Nephron progenitor cell (in vitro differentiated cells): Measurements from ENCODE around the gene TMEM169.

Experiments
- DNase-seq: peaks from one replicate; pipeline ENCODE4 v3.0.0; 2021
- H3K27ac Mint-ChIP-seq: 2 replicates; pipeline ENCODE4 v1.8.0; 2021; ENCODE audit warnings: mild to moderate bottlenecking, moderate library complexity, mixed read lengths
- H3K27me3 Mint-ChIP-seq: 2 replicates; pipeline ENCODE4 v1.8.0; 2021; ENCODE audit warnings: mild to moderate bottlenecking, low read depth, mixed read lengths; ENCODE audit not compliant: poor library complexity
- H3K36me3 Mint-ChIP-seq: 2 replicates; pipeline ENCODE4 v1.8.0; 2021; ENCODE audit warnings: low read depth, mixed read lengths
- H3K4me1 Mint-ChIP-seq: 2 replicates; pipeline ENCODE4 v1.8.0; 2021; ENCODE audit warnings: mixed read lengths
- H3K4me3 Mint-ChIP-seq: 2 replicates; pipeline ENCODE4 v1.8.0; 2021; ENCODE audit warnings: mild to moderate bottlenecking, moderate library complexity, mixed read lengths
- H3K9me3 Mint-ChIP-seq: 2 replicates; pipeline ENCODE4 v1.8.0; 2021; ENCODE audit warnings: mild to moderate bottlenecking, moderate library complexity, mixed read lengths
- TF ChIP-seq, protein P1 (sequence below): fragments of 200-600 bp; sonication (generic); IDR thresholded peaks from 2 replicates; pipeline ENCODE4 v1.5.0; 2021; ENCODE audit warnings: antibody characterized with exemption

The TMEM169 gene

DNA sequence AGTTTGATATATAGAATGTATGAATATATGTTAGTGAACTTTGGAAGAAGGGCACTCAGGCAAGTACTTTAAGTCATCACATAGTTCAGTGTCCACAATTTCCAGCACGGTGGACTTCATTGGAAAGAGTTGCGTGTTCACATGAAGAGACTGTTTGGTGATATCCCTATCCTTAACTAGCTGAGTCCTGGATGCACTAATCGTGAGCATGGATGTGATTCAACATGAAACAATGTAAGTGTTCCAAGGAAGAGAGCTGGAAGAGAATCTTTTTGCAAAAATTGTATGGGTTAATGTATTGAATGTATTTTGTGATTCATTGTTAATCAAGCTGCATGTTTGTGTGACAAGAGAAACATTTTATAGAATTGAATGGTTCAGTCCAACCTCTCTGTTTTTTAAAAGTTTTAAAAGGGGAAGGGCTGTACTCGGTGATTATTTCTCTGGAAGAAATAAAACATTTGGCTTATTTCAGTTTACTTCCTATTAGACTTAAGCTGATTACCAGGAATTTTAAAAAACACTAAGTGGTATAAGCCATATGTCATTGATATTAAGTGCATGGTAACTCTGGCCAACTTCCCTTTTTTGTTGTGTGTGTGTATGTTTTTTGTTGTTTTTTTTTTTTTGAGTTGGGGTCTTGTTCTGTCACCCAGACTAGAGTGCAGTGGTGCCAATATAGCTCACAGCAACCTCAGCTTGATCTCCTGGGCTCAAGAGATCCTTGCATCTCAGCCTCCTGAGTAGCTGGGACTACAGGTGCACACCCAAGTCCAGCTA is 36.0 kb downstream of the TMEM169 start:
- Mint-ChIP-seq H3K4me3 (no peak overlapping the region), H3K27me3 (no peaks in the 10 kb centered on the region)
- DNase-seq: no peak

DNA sequence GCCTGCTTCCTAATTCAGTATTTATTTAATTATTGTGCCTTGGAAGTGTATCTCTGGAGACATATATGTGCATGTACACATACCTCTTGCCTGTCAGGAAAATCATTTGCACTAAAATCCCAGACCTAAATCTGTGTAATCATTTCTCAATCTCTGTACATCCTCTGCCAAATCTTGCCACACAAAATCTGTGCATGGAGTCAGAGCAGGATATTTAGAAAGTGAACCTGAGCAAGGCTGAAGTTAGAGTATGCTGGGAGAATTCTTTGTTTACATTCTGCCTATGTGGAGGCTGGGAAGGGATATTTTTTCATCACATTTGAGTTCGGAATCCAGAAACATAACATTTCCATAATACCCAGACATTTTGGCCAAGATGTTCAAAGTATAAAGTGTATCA is 36.8 kb downstream of the TMEM169 start:
- peaks cover 46% of the 10 kb centered on the region for H3K4me1 Mint-ChIP-seq

More for the DNA sequence above, 36.0 kb downstream of the TMEM169 start:
- Mint-ChIP-seq H3K36me3 (peaks cover 89% of the 10 kb centered on the region), H3K27ac (peak overlapping the region; percentile 100), H3K4me1 (peaks cover 54% of the 10 kb centered on the region), H3K9me3 (no peaks in the 10 kb centered on the region)
- TF ChIP-seq, protein P1, sequence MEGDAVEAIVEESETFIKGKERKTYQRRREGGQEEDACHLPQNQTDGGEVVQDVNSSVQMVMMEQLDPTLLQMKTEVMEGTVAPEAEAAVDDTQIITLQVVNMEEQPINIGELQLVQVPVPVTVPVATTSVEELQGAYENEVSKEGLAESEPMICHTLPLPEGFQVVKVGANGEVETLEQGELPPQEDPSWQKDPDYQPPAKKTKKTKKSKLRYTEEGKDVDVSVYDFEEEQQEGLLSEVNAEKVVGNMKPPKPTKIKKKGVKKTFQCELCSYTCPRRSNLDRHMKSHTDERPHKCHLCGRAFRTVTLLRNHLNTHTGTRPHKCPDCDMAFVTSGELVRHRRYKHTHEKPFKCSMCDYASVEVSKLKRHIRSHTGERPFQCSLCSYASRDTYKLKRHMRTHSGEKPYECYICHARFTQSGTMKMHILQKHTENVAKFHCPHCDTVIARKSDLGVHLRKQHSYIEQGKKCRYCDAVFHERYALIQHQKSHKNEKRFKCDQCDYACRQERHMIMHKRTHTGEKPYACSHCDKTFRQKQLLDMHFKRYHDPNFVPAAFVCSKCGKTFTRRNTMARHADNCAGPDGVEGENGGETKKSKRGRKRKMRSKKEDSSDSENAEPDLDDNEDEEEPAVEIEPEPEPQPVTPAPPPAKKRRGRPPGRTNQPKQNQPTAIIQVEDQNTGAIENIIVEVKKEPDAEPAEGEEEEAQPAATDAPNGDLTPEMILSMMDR: no peak

DNA sequence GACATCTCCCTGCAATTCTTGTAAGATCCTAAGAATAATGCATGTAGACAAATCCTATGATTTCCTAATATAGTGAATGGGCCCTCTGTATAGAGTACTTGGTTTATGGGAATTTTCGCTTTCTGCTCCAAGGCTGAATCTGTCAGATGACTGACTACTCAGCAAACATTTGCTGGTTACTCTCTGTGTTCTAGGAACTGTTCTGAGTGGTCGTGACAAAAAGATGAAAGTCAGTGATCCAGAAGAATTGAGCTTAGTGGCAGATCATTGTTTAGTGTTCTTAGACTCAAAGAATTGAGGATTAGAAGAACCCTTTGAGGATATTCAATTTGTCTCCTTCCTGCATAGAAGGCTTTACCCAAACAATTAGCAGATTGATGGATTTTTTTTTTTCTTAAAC is 37.4 kb downstream of the TMEM169 start:
- TF ChIP-seq, protein P1: no peak
- Mint-ChIP-seq H3K27me3 (no peaks in the 10 kb centered on the region), H3K27ac (peak overlapping the region; percentile 71), H3K4me3 (no peak overlapping the region), H3K9me3 (no peaks in the 10 kb centered on the region), H3K36me3 (peaks cover 85% of the 10 kb centered on the region), H3K4me1 (peaks cover 40% of the 10 kb centered on the region)
- DNase-seq: no peak

More for the DNA sequence above, 36.8 kb downstream of the TMEM169 start:
- Mint-ChIP-seq H3K9me3 (no peaks in the 10 kb centered on the region), H3K4me3 (no peak overlapping the region), H3K36me3 (peaks cover 85% of the 10 kb centered on the region), H3K27me3 (no peaks in the 10 kb centered on the region), H3K27ac (no peak overlapping the region)
- no peak for DNase-seq
- TF ChIP-seq, protein P1: no peak

DNA sequence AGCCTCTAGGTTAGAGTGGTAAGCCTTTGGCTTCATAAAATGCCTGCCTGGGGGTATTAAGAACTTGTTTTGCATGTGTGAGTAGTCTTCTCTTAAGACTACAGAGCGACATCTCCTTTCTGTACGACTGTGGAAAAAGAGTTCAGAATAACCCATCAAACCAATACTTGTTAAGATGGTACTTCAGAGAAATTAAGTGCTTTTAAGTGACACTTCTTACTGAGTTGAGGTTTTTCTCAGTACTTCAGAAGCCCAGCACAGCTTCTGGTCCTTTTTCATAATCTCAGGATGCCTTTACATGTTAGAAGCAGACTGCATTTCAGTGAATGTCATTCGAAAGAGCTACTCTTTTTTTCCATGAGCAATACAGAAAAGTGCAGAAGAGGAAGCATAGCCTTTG is 38.3 kb downstream of the TMEM169 start:
- Mint-ChIP-seq H3K9me3 (no peaks in the 10 kb centered on the region), H3K27ac (peak overlapping the region; percentile 25), H3K36me3 (peaks cover 88% of the 10 kb centered on the region), H3K27me3 (no peaks in the 10 kb centered on the region), H3K4me3 (no peak overlapping the region), H3K4me1 (peaks cover 32% of the 10 kb centered on the region)
- DNase-seq: no peak
- TF ChIP-seq, protein P1: no peak

DNA sequence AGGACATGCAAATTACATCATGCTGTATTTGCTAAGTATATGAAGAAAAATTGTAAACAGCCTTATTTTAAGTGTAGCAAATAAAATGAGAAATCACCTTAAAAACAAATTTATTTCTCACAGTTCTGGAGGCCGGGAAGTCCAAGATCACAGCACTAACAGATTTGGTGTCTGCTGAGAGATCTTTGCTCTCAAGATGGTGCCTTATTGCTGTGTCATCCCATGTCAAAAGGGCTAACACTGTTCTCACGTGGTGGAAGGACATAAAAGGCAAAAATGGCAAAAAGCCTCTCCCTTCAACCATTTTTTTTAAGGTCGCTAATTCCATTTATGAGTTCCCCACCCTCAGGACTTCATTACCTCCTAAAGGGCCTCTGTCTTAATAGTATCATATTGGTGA is 39.5 kb downstream of the TMEM169 start:
- TF ChIP-seq, protein P1: no peak
- DNase-seq: no peak
- no peaks in the 10 kb centered on the region for H3K27me3 Mint-ChIP-seq
- H3K27ac Mint-ChIP-seq: peak overlapping the region; percentile 61
- H3K9me3 Mint-ChIP-seq: no peaks in the 10 kb centered on the region
- peaks cover 90% of the 10 kb centered on the region for H3K36me3 Mint-ChIP-seq
- H3K4me3 Mint-ChIP-seq: no peak overlapping the region
- peaks cover 19% of the 10 kb centered on the region for H3K4me1 Mint-ChIP-seq

DNA sequence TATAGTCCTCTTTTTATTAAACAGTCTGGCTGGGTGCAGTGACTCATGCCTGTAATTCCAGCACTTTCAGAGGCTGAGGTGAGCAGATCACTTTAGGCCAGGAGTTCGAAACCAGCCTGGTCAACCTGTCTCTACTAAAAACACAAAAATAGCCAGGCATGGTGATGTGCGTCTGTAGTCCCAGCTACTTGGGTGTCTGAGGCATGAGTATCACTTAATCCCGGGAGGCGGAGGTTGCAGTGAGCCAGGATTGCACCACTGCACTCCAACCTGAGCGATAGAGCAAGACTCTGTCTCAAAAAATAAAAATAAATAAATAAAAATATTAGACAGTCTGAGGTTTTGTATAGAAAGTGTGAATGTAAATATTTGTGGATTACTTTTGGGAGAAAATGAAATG is 45.2 kb downstream of the TMEM169 start:
- Mint-ChIP-seq H3K27ac (peak overlapping the region; percentile 39), H3K9me3 (no peaks in the 10 kb centered on the region), H3K4me3 (no peak overlapping the region), H3K36me3 (peaks cover 79% of the 10 kb centered on the region), H3K27me3 (no peaks in the 10 kb centered on the region), H3K4me1 (no peaks in the 10 kb centered on the region)
- DNase-seq: no peak
- TF ChIP-seq, protein P1: no peak
